HG03139 (cell line): ENCODE data around the gene BCOR.

Experiments
- ATAC-seq: cut with Tn5 transposase; IDR thresholded peaks from one replicate; pipeline ENCODE4 v1.9.1; 2021; ENCODE audit not compliant: unreplicated experiment

Gene BCOR

DNA sequence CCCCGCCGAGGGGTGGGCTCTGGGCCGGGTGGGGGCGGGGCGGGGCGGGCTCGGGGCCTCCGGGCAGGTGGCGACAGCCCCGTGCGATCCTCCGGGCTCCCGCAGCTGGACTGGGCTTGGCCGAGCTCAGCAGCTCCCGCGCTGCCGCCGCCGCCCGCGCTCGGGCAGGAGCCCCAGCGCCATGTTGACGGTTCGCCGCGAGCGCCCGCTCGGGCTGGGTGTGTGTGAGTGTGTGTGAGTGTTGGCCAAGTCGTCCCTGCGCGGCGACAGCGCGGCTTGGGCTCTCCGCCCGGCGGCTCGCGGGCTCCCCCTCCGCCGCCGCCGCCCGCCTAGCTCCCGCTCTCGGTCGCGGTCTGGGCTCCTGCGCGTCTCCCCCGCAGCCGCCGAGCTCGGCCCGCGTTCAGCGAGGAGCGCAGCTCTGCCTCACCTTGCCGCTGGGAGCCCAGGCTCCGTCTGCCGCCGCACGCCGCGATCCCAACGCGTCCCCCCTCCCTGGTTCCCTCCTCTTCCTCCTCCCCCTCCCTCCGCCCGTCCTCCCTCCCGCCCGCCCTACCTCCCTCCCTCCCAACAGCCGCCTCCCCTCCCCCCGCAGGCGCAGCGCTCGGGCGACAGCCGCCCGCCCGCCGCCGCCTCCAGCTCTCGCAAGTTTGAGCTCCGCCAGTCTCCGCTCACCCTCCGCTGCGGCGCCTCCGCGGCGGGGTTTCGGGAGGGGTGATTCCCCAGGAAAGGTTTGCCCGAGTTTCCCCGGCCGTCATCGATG lies at the start of gene BCOR:
BCOR (minus strand) TSS at position 455 of the 760 bp plus-strand sequence. CDS start 20,029 bp downstream, outside the sequence.
- no peak for ATAC-seq

DNA sequence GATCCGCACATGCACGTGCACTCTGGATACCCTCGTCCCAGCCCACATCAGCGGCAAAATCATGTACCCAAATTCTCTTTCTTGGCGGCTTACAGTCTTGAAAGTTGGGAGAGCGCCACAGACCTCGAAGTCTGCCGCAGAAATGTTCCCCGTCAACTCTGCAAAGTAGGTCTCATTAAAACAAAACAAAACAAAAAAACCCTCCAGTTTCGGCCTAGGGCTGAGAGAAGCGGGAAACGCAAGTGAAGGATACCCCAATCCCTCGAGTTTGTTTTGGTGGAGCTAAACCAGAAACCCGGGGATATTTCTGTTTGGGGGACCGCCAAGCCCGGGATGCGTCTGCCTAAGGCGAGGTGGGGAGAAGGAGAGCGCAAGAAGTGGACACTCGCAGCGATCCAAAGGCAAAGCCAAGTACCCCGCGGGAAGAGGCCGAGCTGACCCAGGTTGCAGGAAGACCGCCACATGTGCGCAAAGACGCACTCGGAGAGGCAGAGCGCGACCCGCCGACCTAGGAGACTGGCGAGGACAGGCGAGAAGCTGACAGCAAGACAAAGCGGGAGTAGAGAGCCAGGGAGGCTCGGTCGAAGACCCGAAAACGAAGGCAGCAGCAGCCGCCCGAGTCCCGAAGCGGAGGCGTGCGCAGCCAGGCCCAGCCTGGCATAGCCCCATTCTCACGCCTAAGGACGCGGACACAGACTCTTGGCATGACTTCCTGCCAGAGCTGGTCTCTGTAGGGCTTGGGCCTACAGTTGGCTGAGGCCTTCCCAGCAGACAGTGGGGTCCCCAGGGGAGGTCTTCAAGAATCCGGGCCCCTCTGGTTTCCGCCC lies 49.6 kb upstream of the BCOR start:
- no peak for ATAC-seq

DNA sequence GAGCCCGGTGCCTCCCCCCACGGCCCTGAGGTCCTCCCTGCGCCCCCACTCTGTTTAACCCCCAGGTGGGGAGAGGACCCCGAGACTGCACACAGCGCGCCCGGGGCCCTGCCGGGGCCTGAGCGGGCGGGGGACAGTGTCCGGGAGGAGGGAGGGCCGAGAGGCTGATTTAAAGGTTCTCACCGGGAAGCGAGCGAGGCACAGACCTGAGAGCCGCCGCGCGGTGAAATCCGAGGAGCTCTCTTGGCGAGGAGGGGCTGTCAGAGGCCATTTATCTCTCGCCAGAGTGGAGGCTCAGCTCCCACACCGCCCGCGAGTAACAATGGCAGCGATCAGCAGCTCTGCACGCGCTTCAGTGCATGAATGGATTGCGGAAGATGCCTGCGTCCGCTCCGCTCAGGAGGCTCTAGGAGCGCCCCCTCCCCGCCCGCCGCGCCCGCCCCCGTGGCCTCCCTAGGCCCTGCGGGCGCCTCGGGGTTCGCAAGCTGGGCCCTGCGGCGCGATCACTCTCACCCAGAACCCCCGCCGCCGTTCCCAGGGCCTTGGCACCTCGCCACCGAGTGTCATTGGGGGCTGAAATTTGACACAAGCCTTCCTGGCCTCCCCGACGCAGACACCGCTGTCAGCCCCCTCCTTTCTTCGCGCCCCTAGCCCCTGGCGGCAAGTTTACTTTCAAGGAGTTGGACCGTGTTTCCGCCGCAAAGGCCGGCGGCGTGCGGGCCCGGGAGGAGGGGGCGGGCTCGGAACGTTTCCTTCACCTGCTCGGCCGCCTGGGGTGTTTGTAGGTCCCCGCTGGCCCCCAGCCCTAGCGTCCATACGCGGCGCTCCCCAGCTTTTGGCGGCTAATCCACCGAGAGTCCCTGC lies 48.7 kb upstream of the BCOR start:
- no peak for ATAC-seq

DNA sequence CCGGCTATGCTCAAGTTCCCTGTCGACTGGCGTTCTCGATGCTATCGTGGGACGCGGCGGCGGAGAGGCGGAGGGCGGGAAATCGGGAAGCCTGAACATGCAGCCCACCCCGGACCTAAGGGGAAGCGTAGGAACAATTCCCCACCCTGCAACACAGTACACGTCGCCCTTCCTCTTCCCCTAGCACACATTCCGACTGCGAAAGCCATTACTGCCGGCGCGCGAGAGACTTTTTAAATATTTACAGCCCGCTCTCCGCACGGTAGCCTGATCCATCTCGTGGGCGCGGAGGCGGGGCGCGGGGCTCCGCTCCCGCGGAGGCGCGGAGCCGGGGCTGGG lies 48.1 kb upstream of the BCOR start:
- ATAC-seq: no peak

DNA sequence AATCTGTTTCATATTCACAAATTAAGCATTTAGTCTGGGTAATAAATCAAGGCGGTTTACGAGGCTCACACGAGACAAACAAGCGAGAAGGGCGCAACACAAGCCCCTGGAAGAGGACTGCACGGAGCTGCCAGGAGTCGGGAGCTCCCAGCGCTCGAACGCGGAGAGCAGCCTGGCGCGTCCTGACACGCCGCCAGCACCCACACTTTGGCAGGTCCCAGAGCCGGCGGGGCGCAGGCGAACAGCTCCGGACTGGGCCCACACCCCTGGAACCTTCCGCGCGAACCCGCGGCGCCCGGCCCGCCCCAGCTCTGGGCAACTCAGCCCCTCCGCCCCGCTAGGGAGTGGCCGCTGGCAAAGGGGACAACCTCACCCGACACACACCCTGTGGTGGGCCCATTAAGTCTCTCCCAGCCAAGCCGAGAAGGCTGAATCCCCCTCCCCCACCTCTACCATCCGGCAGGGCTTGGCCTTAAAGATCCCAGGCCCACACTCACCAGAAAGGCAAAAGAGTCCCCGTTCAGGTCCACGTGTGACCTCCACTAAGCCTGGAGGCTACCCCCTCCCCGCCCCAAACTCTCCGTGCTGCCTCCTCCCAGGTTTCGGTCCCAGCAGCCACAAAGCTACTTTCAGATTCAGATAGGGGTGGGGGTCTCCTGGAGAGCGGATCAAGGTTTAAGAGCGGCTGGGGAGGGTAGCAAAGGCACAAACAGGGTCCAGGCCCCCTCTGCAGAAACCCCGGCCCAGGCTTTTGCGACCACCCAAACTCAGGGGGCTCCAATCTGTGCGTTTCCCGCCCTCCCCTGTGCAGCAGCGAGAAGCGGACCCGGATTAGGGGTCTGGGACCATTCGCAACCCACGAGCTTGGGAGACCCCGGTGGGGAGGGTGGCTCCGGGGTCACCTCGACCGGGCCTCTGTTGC lies 47.5 kb upstream of the BCOR start:
- ATAC-seq: no peak

DNA sequence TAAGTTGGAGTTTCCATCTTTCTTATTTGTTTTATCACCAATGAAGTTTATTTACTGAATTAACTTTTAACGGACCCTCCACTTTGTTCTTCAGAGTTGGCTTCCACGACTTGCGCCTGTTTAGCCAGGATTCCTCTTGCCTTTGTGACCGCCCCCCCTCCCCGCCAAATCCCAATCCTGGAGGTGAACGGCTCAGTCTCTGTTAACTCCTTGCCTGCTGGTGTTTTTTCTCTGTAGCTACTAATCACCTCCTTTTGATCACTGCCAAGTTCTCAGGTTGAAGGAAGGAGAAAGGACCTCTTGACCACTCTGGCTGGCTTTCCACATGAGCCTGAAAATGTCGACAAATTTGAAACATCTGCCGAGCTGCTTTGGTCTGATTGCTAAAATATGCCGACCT lies 46.8 kb upstream of the BCOR start:
- ATAC-seq: no peak

DNA sequence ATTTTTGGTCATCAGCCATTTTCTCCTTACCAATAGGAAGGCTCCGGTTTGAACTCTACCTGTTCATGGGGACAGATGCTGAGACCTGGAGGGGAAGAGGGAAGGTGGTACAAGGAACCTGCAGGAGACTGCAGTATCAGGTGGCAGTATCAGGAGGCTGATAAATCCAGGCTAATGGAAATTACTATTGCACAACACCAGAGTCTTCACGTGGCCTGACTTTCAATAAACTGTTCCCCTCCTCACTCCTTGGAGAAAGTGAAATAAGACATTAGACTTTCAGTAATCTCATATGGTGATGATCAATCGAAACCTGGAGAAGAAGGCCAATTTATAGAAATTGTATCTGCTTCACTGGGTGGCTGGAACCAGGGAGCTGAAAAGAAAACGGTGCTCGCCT lies 46.2 kb upstream of the BCOR start:
- no peak for ATAC-seq

DNA sequence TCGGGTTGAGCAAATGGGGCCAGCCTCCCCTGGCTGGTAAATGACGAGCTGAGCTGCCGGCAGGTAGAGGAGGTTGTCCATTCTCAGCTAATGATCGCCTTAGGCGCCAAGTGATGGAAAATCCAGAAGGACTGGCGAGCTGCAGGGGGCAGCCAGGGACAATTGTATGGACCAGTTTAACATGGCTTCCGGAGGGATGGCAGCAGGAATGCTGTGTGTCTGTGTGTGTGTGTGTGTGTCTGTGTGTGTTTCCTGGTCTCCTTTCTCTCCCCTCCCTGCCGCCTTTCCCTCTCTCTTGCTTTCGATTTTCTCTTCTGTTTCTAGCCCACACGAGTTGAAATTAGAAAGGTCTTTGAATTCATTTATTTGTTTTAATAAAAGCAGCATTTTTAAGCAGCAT lies 45.2 kb upstream of the BCOR start:
- ATAC-seq: no peak

DNA sequence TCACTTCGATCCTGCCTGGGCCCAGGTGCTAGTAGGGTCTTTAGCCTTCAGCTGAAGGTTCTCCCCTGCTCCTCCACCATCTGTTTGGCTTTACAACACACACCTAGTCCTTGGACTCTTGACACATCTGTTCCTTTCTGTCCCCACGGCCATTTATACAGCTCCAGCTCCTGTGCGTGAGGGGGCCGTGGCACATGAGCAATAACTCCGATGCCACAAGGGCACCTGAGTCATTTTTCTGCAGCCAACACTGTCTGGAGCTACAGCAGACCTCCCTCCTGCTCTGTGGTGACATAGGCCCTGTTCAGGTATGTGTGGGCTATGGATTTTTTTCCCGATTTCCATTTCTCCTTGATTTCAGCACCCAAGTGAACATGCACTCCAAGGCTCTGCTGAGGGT lies 44.7 kb upstream of the BCOR start:
- ATAC-seq: no peak

DNA sequence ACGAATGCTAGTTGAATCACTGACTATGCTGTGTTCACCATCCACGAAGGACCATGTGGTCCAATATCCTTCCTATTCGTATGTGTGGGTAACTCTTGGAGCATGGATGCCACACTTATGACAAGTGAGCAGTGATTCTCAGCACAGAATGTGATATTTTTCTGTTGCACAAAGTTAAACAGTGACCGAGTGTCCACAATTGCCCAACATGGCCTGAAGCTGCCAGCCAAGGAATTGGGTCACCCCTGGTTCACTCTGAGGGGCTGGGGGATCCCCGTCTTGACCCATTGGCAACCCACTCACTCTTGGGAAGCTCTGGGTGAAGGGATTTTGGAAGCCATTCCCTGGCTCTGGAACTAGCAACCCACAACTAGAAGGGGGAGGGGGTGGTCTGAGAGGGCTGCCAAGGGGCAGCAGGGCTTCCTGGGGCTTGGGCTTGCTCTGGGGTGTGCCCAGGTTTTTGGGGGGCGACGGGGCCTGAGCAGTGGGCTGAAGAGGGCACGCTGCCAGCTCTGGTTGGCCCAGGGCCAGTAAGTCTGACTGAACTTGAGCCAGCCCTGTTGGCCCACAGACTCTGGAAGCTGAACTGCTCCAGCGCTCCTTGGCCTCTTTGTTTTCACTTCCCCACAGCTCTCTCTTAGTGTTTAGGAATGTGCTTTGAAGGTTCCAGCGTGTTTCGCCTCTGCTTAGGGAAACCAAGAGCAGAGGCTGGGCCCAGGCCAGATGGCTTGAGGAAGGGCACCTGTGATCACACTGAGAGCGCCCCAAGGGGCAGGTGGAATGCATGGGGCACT lies 43.1 kb upstream of the BCOR start:
- ATAC-seq: no peak

DNA sequence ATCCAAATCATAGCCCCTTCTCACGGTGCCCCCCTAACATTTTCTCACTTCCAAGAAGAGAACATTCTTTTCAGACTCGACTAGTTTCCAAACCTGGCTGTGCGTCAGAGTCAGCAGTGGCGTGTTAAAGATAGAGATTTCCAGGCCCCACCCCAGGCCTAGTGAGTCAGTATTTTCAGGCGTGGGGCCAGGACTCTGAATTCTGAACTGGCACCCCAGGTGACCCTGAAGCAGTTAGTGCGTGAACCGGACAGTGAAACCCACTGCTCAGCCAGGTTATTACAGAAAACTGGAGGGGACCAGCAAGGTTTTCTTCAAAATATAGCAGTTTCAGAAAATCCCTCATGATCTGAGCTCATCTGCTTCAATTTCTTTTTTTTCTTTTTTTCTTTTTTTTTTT lies 35.0 kb upstream of the BCOR start:
- ATAC-seq: no peak

DNA sequence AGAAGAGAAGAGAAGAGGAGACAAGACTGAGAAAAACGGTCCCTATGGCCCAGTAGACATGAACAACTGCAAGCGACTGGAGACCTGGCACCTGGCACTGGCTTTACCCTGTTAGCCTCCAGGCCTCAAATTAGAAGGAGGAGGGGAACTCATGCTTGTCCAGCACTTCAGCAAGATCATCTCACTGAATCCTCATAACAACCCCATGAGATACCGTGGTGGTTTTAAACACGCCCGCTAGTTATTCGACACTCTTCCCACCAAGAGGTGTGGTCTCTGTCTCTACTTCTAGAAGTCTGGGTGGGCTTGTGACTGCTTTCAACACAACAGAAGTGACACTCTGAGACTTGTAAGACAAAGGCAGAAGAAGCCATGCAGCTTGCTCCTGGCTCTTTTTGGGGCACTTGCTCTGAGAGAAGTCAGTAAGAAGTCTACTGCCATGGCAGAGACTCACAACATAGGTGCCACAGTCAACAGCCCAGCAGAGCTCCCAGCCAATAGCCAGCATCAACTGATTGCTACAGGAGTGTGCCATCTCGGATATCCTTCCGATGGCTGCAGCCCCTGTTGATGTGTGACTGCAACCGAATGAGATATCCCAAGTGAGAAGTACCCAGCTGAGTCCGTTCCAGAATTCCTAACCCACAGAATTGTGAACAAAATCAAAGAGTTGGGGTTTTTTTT lies 34.0 kb upstream of the BCOR start:
- no peak for ATAC-seq

DNA sequence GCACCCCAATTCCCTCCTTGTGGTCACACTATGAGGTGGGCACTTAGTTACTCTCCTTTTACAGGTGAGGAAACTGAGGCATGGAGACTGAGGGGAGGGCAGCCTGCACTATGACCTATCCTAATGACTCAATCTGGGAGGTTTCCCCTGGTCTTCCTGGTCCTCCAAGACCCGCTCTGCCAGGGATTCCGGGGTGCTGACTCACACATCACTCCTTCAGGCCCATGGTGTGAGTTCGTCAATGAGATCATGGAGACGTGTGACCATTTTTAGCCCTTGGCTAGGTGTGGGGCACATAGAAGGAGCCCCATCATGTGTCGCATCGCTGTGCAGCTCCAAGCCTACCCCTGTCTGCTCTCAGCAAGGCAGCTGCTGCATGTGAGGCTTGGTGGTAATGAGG lies 32.4 kb upstream of the BCOR start:
- ATAC-seq: no peak

DNA sequence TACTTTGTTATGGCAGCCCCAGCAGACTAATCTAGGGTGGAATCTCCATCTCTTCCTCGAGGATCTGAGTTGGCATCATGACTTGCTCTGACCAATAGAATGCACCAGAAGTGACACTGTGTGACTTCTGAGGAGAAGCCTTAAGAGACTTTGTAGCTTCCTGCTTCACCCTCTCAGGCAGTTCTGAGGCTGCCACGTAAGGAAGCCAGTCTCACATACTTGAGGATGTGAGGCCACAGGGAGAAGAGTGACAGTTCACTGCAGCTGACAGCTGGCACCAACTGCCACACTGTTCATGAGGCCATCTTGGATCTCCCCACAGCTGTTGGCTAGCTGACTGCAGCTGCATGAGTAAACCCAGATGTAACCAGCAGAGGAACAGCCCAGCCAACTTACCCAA lies 29.3 kb upstream of the BCOR start:
- no peak for ATAC-seq

DNA sequence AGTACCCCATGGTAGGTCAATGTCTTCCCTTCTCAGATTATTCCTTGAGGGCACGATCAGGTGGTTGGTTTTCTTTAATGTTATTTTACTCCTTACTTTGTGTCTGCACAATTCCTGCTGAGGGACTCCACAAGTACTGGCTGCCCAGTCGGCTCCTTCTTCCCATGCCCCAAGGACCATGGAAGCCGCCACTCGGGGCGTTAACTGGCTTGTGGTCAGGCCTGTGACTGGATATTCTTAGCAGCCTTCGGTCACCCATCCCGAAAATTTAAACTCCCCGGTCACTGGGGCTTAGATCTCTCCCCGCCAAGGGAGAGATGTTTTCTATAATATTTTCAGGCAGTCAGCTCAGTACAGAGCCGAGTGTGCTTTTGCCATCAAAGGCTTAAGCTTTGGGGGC lies 24.7 kb upstream of the BCOR start:
- no peak for ATAC-seq

DNA sequence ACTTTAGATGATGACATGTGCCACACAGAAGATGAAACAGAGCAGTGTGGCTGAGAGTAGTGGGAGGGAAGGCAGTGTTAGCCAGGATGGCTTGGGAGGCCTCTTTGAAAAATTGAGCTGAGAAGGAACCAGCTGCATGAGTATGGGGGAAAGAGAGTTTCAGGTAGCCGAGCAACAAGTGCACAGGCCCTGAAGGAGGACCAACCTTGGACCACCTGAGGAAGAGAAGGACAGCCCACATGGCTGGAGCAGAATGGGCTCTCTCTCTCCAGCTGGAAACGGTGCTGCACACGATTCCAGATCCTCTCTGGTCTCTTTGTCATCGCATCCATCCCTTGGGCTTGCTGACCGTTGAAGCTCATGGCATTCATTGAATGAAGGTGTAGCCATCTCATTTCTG lies 23.9 kb upstream of the BCOR start:
- ATAC-seq: no peak

DNA sequence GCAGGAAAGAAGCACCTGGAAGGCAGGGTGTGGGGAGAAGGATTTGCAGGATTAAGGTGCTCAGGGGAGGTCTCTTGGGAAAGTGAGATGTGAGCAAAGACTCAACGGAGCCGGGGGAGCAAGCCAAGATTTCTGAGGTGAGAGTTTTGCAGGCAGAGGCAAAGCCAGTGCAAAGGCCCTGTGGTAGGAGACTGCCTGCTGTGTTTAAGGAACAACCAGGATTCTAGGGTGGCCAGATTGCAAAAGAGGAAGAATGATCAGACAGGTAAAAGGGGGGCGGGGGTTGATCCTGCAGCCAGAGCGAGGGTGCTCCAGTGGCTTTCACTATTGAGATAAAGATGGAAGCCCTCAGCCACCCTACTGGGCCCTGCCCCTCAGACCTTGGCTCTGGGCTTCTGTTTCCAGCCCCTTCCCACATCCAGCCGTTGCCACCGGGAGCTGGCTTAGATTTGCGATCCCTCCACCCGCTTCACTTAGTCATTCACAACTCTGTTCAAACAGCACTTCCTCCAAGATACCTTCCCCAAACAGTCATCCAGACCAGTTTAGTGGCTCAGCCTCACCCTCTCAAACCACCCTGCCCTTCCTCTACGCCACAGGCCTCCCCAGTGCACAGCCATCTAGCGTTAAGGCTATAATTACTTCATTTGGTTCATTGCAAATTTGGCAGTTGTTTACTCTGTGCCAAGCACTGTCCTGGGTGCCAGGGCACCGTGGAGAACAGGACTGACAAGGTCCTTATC lies 23.3 kb upstream of the BCOR start:
- no peak for ATAC-seq

DNA sequence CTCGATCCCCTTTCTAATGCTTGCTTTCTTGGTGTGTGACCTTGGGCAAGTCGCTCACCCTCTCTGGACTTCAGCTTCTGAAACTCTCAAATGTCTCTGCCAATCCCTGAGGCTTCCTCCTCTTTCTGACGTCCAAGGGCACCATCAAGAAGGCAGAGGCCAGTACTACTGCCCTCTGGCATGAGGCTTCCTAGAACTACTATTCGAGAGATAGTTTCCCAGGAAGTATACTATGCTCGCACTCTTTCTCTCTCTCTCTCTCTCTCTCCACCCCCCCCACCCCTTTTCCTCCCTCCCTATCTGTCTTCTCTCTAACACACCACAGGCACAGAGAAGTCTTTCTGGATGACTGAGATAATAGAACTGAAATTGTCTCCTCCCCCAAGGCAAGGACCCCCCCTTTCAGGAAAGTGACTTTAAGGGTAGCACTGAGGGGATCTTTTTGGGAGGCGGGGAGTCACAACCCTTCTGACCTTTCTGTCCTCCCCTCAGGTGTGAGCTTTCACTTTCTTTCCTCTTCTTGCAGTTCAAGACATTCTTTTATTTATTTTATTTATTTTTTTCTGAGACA lies 20.0 kb upstream of the BCOR start:
- no peak for ATAC-seq
